Activated naive CD4-positive, alpha-beta T cell treated with anti-CD3 and anti-CD28 coated beads, Interleukin-2, amount 10 ng/mL, durations not matched to agents 7 days and 5 days (primary cell): ENCODE data around the gene CLEC4G.
"Not testable (repeated sequence)": the region's sequence is repeated elsewhere in the genome, so short reads cannot be mapped to it uniquely, and the experiment has no call there.

ENCODE experiments used
- CTCF ChIA-PET: fragments of 350-600 bp; sonication (Branson Sonifier 250); formaldehyde crosslinking; loops from one replicate; lab custom pipeline; 2021; ENCODE audit warnings: antibody characterized with exemption; lab: Charles Lee
- DNase-seq: peaks from one replicate; pipeline ENCODE4 v3.0.0-alpha.2; 2020
- H3K27ac Mint-ChIP-seq: one replicate; pipeline ENCODE4 v1.8.0; 2021; ENCODE audit warnings: mild to moderate bottlenecking, moderate library complexity, mixed read lengths
- H3K27me3 Mint-ChIP-seq: one replicate; pipeline ENCODE4 v1.8.0; 2021; ENCODE audit warnings: mild to moderate bottlenecking, mixed read lengths
- H3K36me3 Mint-ChIP-seq: one replicate; pipeline ENCODE4 v1.8.0; 2021; ENCODE audit warnings: mixed read lengths
- H3K4me1 Mint-ChIP-seq: one replicate; pipeline ENCODE4 v1.8.0; 2021; ENCODE audit warnings: mixed read lengths
- H3K4me3 Mint-ChIP-seq: one replicate; pipeline ENCODE4 v1.8.0; 2021; ENCODE audit warnings: mild to moderate bottlenecking, moderate library complexity, mixed read lengths
- H3K9me3 Mint-ChIP-seq: one replicate; pipeline ENCODE4 v1.8.0; 2021; ENCODE audit warnings: mixed read lengths

CLEC4G gene, protein sequence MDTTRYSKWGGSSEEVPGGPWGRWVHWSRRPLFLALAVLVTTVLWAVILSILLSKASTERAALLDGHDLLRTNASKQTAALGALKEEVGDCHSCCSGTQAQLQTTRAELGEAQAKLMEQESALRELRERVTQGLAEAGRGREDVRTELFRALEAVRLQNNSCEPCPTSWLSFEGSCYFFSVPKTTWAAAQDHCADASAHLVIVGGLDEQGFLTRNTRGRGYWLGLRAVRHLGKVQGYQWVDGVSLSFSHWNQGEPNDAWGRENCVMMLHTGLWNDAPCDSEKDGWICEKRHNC

DNA sequence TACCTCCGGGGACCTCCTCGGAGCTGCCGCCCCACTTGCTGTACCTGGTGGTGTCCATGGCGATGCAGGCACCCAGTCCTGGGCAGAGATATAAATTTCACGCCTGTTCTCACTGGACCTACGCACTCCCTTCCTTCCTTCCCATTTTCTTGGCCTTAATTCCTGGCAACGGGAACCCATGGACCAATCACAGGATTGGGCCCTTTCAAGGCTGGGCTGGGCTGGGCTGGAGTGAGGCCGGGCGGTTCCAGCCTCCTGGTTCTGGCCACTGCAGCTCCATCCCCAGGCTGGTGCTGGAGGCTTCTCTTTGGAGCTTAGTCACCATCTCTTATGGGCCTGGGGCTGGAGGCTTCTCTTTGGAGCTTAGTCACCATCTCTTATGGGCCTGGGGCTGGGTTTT lies at the start of gene CLEC4G:
CLEC4G (minus strand) TSS at position 66 of the 400 bp plus-strand sequence; CDS start at position 58, 8 bp downstream.
- no peaks in the 10 kb centered on the region for H3K9me3 Mint-ChIP-seq
- no peak within 1 kb of the TSS for H3K27ac Mint-ChIP-seq
- no peak within 1 kb of the TSS for H3K4me3 Mint-ChIP-seq
- no peak for DNase-seq
- H3K4me1 Mint-ChIP-seq, result no peaks in the 10 kb centered on the region
- CTCF ChIA-PET, result no interaction called here
- peaks cover 78% of the 10 kb centered on the region for H3K27me3 Mint-ChIP-seq
- H3K36me3 Mint-ChIP-seq, result no peaks in the 10 kb centered on the region

GRCh38 chr19:7781157-7781556 lies 49.2 kb upstream of the CLEC4G start:
- H3K9me3 Mint-ChIP-seq, result peaks cover 5% of the 10 kb centered on the region
- CTCF ChIA-PET, result no interaction called here
- no peaks in the 10 kb centered on the region for H3K4me1 Mint-ChIP-seq
- H3K36me3 Mint-ChIP-seq, result no peaks in the 10 kb centered on the region
- no peak overlapping the region for H3K27ac Mint-ChIP-seq
- no peak for DNase-seq
- H3K27me3 Mint-ChIP-seq, result peaks cover 40% of the 10 kb centered on the region
- no peak overlapping the region for H3K4me3 Mint-ChIP-seq

DNA sequence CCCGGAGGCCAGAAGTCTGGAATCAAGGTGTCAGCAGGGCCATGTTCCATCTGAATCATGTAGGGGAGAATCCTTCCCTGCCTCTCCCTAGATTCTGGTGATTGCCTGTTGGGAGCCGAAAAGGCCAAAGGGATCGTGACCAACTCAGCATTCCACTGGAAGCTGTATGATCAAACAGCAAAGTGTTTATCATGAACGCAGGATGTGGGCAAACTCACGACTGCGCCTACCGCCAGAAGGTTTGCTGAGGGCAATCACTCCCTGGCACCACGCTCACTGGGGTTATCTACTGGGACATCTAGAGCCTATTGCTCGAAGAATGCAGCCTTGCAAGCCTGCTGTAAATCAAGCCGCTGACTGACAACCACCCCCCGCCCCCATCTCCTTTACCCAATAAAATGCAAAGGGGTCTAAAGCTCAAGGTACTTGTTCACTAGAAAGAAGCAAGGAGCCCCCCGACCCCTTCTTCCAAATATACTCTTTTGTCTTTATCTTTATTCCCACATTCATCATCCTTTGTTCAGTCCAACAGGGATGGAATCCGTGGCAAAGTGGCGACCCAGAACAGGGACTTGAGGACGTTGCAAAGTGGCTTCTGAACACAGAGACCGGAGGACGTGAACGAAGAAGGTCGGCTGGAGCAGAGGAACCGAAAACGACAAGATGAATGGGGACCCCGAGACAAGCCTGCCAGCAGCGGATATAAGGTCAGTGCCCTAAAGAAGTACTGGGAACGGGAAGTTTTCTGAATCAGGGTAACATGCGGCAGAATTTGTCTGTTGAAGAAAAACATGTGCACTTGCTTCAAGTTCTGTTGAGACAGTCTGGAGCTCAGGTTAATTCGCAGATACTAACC lies 47.9 kb upstream of the CLEC4G start:
- Mint-ChIP-seq H3K27ac (no peak overlapping the region), H3K9me3 (peaks cover 3% of the 10 kb centered on the region), H3K36me3 (no peaks in the 10 kb centered on the region), H3K4me1 (no peaks in the 10 kb centered on the region), H3K27me3 (peaks cover 41% of the 10 kb centered on the region), H3K4me3 (no peak overlapping the region)
- CTCF ChIA-PET, result no interaction called here
- no peak for DNase-seq

GRCh38 chr19:7778081-7778480 lies 46.2 kb upstream of the CLEC4G start:
- Mint-ChIP-seq H3K27me3 (peaks cover 29% of the 10 kb centered on the region), H3K4me3 (no peak overlapping the region), H3K4me1 (peaks cover under 1% of the 10 kb centered on the region), H3K27ac (no peak overlapping the region), H3K9me3 (no peaks in the 10 kb centered on the region), H3K36me3 (no peaks in the 10 kb centered on the region)
- CTCF ChIA-PET, result interaction anchor here (1.0 kb wide), 1 partner anchor 21 kb away, joined by 3 read pairs; no protein-coding TSS in a partner anchor
- no peak for DNase-seq

GRCh38 chr19:7775761-7776160 lies 43.9 kb upstream of the CLEC4G start:
- Mint-ChIP-seq H3K36me3 (no peaks in the 10 kb centered on the region), H3K4me1 (peaks cover 9% of the 10 kb centered on the region), H3K27ac (no peak overlapping the region), H3K9me3 (no peaks in the 10 kb centered on the region), H3K27me3 (peaks cover 18% of the 10 kb centered on the region), H3K4me3 (no peak overlapping the region)
- no peak for DNase-seq
- CTCF ChIA-PET, result interaction anchor here (0.7 kb wide), 1 partner anchor 207 kb away, joined by 4 read pairs; no protein-coding TSS in a partner anchor

DNA sequence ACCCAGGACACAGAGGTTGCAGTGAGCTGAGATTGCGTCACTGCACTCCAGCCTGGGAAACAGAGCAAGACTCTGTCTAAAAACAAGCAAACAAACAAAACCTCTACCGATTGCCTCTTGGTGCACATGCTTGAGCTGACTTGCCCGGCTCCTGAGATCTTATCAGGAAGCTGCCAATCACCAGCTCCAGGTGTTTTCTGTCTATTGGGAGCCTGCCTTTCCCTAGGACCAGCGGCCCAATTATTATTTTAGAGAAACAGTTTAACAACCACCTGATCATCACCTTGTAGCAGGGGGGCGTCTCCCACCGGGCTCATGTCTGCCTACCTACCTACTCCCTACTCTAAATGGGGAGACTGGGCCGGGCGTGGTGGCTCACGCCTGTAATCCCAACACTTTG lies 41.9 kb upstream of the CLEC4G start:
- CTCF ChIA-PET, result no interaction called here
- H3K4me3 Mint-ChIP-seq, result no peak overlapping the region
- no peak overlapping the region for H3K27ac Mint-ChIP-seq
- no peaks in the 10 kb centered on the region for H3K36me3 Mint-ChIP-seq
- H3K27me3 Mint-ChIP-seq, result peaks cover 15% of the 10 kb centered on the region
- no peak for DNase-seq
- peaks cover 9% of the 10 kb centered on the region for H3K4me1 Mint-ChIP-seq
- no peaks in the 10 kb centered on the region for H3K9me3 Mint-ChIP-seq

DNA sequence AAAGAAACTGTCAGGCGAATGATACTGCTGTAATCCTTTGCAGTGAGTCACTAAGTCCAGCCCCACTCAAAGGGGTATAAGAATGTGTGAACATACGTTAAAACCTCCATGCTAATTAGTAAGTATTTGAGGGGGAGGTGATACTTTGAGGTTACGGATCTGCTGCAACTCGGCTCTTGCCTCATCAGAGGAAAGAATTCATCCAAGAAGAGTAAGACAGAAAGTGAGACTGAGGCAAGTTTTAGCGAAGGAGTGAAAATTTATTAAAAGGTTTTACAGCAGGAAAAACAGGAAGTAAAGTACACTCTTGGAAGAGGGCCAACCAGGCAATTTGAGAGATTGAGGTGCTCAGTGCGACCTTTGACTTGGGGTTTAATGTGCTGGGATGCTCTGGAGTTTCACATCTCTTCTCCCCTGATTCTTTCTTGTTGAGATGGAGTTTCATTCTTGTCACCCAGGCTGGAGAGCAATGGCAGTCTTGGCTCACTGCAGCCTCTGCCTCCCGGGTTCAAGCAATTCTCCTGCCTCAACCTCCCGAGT lies 40.9 kb upstream of the CLEC4G start:
- Mint-ChIP-seq H3K27me3 (peaks cover 11% of the 10 kb centered on the region), H3K4me1 (peaks cover 9% of the 10 kb centered on the region)

DNA sequence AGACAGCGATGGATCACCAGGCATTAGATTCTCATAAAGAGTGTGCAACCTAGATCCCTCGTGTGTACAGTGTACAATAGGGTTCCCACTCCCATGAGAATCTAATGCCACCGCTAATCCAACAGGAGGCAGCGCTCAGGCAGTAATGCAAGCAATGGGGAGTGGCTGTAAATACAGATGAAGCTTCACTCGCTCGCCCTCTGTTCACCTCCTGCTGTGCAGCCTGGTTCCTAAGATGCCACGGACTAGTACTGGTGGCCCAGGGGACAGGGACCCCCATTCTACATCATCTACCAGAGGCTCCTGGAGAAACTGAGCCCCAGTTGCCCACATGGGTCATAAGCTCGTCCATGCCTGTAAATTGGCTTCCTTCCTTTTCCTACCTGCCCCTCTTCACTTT lies 39.2 kb upstream of the CLEC4G start:
- no peak overlapping the region for H3K27ac Mint-ChIP-seq
- CTCF ChIA-PET, result no interaction called here
- no peaks in the 10 kb centered on the region for H3K36me3 Mint-ChIP-seq
- H3K27me3 Mint-ChIP-seq, result peaks cover 14% of the 10 kb centered on the region
- DNase-seq, result no peak
- no peak overlapping the region for H3K4me3 Mint-ChIP-seq
- no peaks in the 10 kb centered on the region for H3K9me3 Mint-ChIP-seq
- peaks cover 9% of the 10 kb centered on the region for H3K4me1 Mint-ChIP-seq

More for the DNA sequence above, 40.9 kb upstream of the CLEC4G start:
- no peak for DNase-seq
- no peaks in the 10 kb centered on the region for H3K36me3 Mint-ChIP-seq
- H3K9me3 Mint-ChIP-seq, result no peaks in the 10 kb centered on the region
- CTCF ChIA-PET, result interaction anchor here (1.6 kb wide), 1 partner anchor 92 kb away, joined by 3 read pairs; the partner anchor contains the start of gene TRAPPC5
- H3K27ac Mint-ChIP-seq, result peak overlapping the region; percentile 0
- H3K4me3 Mint-ChIP-seq, result no peak overlapping the region

DNA sequence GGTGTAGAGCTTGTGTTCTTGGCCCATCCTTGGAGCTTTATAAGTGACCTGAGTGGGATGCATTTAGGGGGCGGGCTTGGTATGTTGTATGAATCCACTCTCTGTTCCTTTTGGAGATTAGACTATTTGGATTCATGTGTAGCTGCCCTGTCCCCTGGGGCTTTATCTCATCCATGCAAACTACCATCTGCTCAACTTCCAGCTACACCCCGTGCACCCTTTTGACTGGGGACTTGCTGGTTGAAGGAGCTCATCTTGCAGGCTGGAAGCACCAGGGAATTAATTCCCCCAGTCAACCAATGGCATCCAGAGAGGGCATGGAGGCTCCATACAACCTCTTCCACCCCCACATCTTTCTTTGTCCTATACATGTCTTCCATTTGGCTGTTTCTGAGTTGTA lies 37.3 kb upstream of the CLEC4G start:
- CTCF ChIA-PET, result no interaction called here
- Mint-ChIP-seq H3K27ac (no peak overlapping the region), H3K27me3 (peaks cover 15% of the 10 kb centered on the region), H3K4me1 (peaks cover 9% of the 10 kb centered on the region), H3K4me3 (no peak overlapping the region), H3K36me3 (no peaks in the 10 kb centered on the region), H3K9me3 (no peaks in the 10 kb centered on the region)
- no peak for DNase-seq

- Mint-ChIP-seq H3K4me3 (no peak overlapping the region), H3K27ac (no peak overlapping the region), H3K36me3 (no peaks in the 10 kb centered on the region), H3K27me3 (peaks cover 22% of the 10 kb centered on the region), H3K9me3 (no peaks in the 10 kb centered on the region), H3K4me1 (peaks cover 2% of the 10 kb centered on the region)
- DNase-seq, result no peak
- CTCF ChIA-PET, result no interaction called here
These were observed 35.6 kb upstream of the CLEC4G start for GRCh38 chr19:7767487-7767886.

DNA sequence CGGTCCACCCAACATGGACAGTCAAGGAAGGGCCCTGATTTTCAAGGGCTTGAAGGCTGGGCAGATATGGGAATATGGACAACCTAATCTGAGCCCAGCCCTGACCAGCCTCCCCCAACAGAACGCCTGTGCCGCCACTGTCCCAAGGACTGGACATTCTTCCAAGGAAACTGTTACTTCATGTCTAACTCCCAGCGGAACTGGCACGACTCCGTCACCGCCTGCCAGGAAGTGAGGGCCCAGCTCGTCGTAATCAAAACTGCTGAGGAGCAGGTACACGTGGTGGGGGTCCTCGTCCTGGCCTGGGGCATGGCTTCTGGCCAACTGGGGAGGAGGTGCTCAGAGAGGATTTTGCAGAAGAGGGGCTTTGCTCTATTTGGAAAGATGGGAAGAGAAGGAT lies 34.6 kb upstream of the CLEC4G start:
- Mint-ChIP-seq H3K4me3 (no peak overlapping the region), H3K36me3 (no peaks in the 10 kb centered on the region), H3K27me3 (peaks cover 22% of the 10 kb centered on the region), H3K9me3 (peaks cover 2% of the 10 kb centered on the region), H3K4me1 (no peaks in the 10 kb centered on the region), H3K27ac (no peak overlapping the region)
- no peak for DNase-seq
- CTCF ChIA-PET, result no interaction called here

DNA sequence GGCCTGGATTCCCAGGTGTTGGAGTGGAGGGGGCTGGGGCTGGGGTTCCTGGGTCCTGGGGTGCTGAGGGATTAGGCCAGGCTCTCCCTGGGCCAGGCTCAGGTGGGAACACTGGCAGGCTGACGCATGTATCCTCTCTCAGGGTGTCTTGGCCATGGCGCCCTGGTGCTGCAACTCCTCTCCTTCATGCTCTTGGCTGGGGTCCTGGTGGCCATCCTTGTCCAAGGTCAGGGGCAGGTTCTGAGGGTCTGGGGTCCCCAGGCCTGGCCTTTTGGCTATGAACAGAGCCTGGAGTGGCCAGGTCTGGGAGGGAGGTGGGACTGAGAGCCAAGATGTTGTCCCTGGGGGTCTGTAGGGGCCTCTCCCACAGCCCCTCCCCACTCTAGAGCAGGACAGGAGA lies 33.1 kb upstream of the CLEC4G start:
- H3K9me3 Mint-ChIP-seq, H3K4me1 Mint-ChIP-seq, CTCF ChIA-PET, H3K27ac Mint-ChIP-seq, DNase-seq, H3K36me3 Mint-ChIP-seq, H3K4me3 Mint-ChIP-seq: not testable (repeated sequence)
- H3K27me3 Mint-ChIP-seq, result peaks cover 19% of the 10 kb centered on the region

DNA sequence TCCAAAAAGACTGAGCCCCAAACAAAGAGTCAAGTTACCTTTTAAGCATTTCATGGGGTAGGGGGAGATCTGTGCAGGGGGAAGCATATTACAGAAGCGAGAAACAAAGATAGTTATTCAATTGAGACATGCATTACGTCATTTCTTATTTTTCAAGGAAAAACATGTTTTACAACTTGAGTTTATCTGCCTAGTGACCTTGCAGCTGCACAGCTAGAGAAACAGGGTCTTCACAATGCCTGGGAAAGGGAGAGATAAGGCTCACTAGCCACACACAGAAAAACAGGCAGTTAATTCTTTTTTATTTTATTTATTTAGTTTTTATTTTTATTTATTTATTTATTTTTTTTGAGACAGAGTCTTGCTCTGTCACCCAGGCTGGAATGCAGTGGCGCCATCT lies 32.2 kb upstream of the CLEC4G start:
- CTCF ChIA-PET, H3K27ac Mint-ChIP-seq, H3K4me1 Mint-ChIP-seq, DNase-seq, H3K36me3 Mint-ChIP-seq, H3K4me3 Mint-ChIP-seq: not testable (repeated sequence)
- Mint-ChIP-seq H3K27me3 (peaks cover 16% of the 10 kb centered on the region), H3K9me3 (peaks cover 10% of the 10 kb centered on the region)

GRCh38 chr19:7763696-7764095 lies 31.8 kb upstream of the CLEC4G start:
- H3K4me3 Mint-ChIP-seq, result no peak overlapping the region
- peaks cover 16% of the 10 kb centered on the region for H3K27me3 Mint-ChIP-seq
- no peak for DNase-seq
- peaks cover 6% of the 10 kb centered on the region for H3K36me3 Mint-ChIP-seq
- CTCF ChIA-PET, result no interaction called here
- no peak overlapping the region for H3K27ac Mint-ChIP-seq
- no peaks in the 10 kb centered on the region for H3K4me1 Mint-ChIP-seq
- H3K9me3 Mint-ChIP-seq, result peaks cover 15% of the 10 kb centered on the region
